SU-DHL-6 (cell line): ENCODE results near the gene NXNL1.

Experiments
- H2AFZ ChIP-seq: fragments of 200-600 bp; sonication (generic); 2 replicates; pipeline ENCODE4 v1.6.1; 2014; ENCODE audit warnings: low read depth, mild to moderate bottlenecking, moderate library complexity, mixed read lengths, antibody characterized with exemption, low read length; ENCODE audit not compliant: severe bottlenecking
- H3F3A ChIP-seq: fragments of 200-600 bp; shearing (Covaris generic); 2 replicates; pipeline ENCODE4 v1.6.0; 2016; ENCODE audit warnings: antibody characterized with exemption, mild to moderate bottlenecking; ENCODE audit not compliant: insufficient read depth
- H3K27ac ChIP-seq: fragments of 200-600 bp; sonication (generic); 2 replicates; pipeline ENCODE4 v1.5.1; 2016; ENCODE audit warnings: low read depth, mild to moderate bottlenecking, low read length, moderate library complexity, mixed read lengths
- H3K27me3 ChIP-seq: fragments of 200-600 bp; sonication (generic), shearing (Covaris generic); 2 replicates; pipeline ENCODE4 v1.6.0; 2014; ENCODE audit warnings: mild to moderate bottlenecking, low read length
- H3K36me3 ChIP-seq: fragments of 200-600 bp; sonication (generic); 2 replicates; pipeline ENCODE4 v1.6.1; 2014; ENCODE audit warnings: mild to moderate bottlenecking, low read length, mixed read lengths
- H3K4me2 ChIP-seq: fragments of 300-600, 200-600 bp; shearing (Covaris generic), sonication (generic); 2 replicates; pipeline ENCODE4 v1.6.0; 2014; ENCODE audit warnings: low read length, low read depth, mild to moderate bottlenecking; ENCODE audit not compliant: poor library complexity, severe bottlenecking
- H3K4me3 ChIP-seq: fragments of 200-600 bp; sonication (generic); 2 replicates; pipeline ENCODE4 v1.5.1; 2014; ENCODE audit warnings: antibody characterized with exemption, low read length, mild to moderate bottlenecking, mixed read lengths; ENCODE audit not compliant: insufficient read depth, poor library complexity, severe bottlenecking
- H3K79me2 ChIP-seq: fragments of 200-600 bp; sonication (generic); 2 replicates; pipeline ENCODE4 v1.6.1; 2014; ENCODE audit warnings: mild to moderate bottlenecking, low read length, moderate library complexity; ENCODE audit not compliant: insufficient read depth
- H3K9ac ChIP-seq: fragments of 200-600 bp; sonication (generic); 2 replicates; pipeline ENCODE4 v1.7.0; 2014; ENCODE audit warnings: mild to moderate bottlenecking, low read length
- H3K9me2 ChIP-seq: fragments of 200-600 bp; sonication (generic); replicated peaks from 2 replicates; pipeline ENCODE4 v1.6.1; 2014; ENCODE audit warnings: low read length; ENCODE audit not compliant: insufficient read depth
- H3K9me3 ChIP-seq: fragments of 200-600 bp; sonication (generic); 2 replicates; pipeline ENCODE4 v1.6.1; 2014; ENCODE audit warnings: low read length, mixed read lengths; ENCODE audit not compliant: insufficient read depth
- H4K20me1 ChIP-seq: fragments of 200-600 bp; sonication (generic); 2 replicates; pipeline ENCODE4 v1.6.1; 2014; ENCODE audit warnings: low read depth, mild to moderate bottlenecking, antibody characterized with exemption, low read length, moderate library complexity, mixed read lengths
- CTCF ChIP-seq: fragments of 200-600 bp; sonication (generic); IDR thresholded peaks from one replicate; pipeline ENCODE4 v1.5.1; 2017; ENCODE audit warnings: antibody characterized with exemption, mild to moderate bottlenecking, low read length, moderate library complexity; ENCODE audit not compliant: insufficient read depth, poor library complexity, severe bottlenecking
- EZH2phosphoT487 ChIP-seq: fragments of 200-600 bp; sonication (generic), shearing (Covaris generic); conservative IDR thresholded peaks from 2 replicates; pipeline ENCODE4 v1.6.1; 2018; ENCODE audit warnings: mild to moderate bottlenecking, antibody characterized with exemption, low read length, moderate library complexity, mixed read lengths

The NXNL1 gene

DNA sequence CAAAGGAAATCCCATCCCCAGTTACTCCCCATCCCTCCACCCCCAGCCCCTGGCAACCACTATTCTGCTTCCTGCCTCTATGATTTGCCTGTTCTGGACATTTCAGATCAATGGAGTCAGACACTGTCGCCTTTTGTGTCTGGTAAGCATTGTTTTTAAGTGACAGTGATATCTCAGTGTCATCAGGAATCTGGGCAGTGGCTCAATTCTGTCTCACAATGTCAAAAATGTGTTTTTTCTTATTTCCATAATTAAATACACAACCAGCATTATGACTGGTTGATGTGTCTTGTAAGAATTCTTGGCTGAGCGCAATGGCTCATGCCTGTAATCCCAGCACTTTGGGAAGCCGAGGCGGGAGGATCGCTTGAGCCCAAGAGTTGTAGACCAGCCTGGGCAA lies 30.6 kb upstream of the NXNL1 start:
- Histone ChIP-seq H2AFZ (no peak overlapping the region), H3K9ac (no peak overlapping the region), H3K36me3 (no peaks in the 10 kb centered on the region), H3K9me3 (no peaks in the 10 kb centered on the region), H4K20me1 (no peaks in the 10 kb centered on the region), H3K27me3 (no peaks in the 10 kb centered on the region), H3K79me2 (no peaks in the 10 kb centered on the region), H3K4me3 (no peak overlapping the region), H3F3A (no peaks in the 10 kb centered on the region), H3K9me2 (no peaks in the 10 kb centered on the region), H3K27ac (no peak overlapping the region), H3K4me2 (no peak overlapping the region)
- no peak for TF ChIP-seq CTCF
- no peak for TF ChIP-seq EZH2phosphoT487

GRCh38 chr19:17490411-17490810 lies 29.7 kb upstream of the NXNL1 start:
- H3K79me2 ChIP-seq, result no peaks in the 10 kb centered on the region
- no peaks in the 10 kb centered on the region for H3K9me2 ChIP-seq
- H3F3A ChIP-seq, result no peaks in the 10 kb centered on the region
- TF ChIP-seq EZH2phosphoT487 (no peak), CTCF (no peak)
- H4K20me1 ChIP-seq, result no peaks in the 10 kb centered on the region
- H3K9ac ChIP-seq, result no peak overlapping the region
- H3K27me3 ChIP-seq, result no peaks in the 10 kb centered on the region
- no peak overlapping the region for H3K4me3 ChIP-seq
- H2AFZ ChIP-seq, result no peak overlapping the region
- H3K4me2 ChIP-seq, result no peak overlapping the region
- no peaks in the 10 kb centered on the region for H3K9me3 ChIP-seq
- H3K27ac ChIP-seq, result no peak overlapping the region
- H3K36me3 ChIP-seq, result no peaks in the 10 kb centered on the region

DNA sequence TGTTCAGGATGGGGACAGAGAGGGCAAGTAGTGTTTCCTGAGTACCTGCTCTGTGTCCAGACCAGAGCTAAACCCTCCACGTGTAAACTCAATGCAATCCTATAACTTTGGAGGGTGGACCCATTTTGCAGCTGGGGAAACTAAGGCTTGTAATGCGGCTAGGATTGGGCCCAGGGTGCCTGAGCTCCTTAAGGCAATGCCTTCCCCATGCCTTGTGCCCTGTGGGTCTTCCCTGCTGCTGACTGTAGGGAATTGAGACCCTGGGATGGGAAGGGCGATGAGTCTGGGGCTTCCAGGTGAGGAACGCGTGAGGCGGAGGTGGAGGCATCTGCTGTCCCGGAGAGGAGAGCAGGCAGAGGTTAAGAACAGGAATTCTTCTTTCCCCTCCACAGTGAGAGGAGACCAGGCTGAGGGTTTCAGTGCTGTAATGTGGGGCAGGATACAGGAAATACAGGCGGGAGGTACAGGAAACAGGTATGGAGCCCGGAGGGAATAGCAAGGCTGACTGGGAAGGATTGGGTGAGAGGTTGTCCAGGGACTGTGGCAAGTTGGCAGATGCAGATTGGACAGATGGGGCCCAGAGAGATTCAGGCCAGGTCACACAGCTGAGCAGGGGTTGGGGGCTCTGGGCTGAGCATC lies 28.8 kb upstream of the NXNL1 start:
- H3K4me3 ChIP-seq, result no peak overlapping the region
- H3F3A ChIP-seq, result no peaks in the 10 kb centered on the region
- H3K79me2 ChIP-seq, result no peaks in the 10 kb centered on the region
- no peaks in the 10 kb centered on the region for H3K27me3 ChIP-seq
- no peak overlapping the region for H3K4me2 ChIP-seq
- H4K20me1 ChIP-seq, result no peaks in the 10 kb centered on the region
- TF ChIP-seq CTCF (no peak), EZH2phosphoT487 (no peak)
- no peak overlapping the region for H3K9ac ChIP-seq
- H2AFZ ChIP-seq, result no peak overlapping the region
- H3K9me3 ChIP-seq, result no peaks in the 10 kb centered on the region
- H3K36me3 ChIP-seq, result no peaks in the 10 kb centered on the region
- H3K27ac ChIP-seq, result no peak overlapping the region
- H3K9me2 ChIP-seq, result no peaks in the 10 kb centered on the region
